ENCODE measurements around the gene TACC2. TPM values are rescaled to one million over a fixed set of nuclear protein-coding genes. Genes with fewer than 3 reads are reported as not detected.

Gene TACC2
- total and polyA plus RNA-seq, 2 experiments from 2014 or later: 30.8 to 35.9 TPM

GRCh38 chr10:122152544-122152943, 163.6 kb downstream of the TACC2 start:
- no peaks in the 10 kb centered on the region for H4K20me1 ChIP-seq (replicated peaks; ENCODE audit: insufficient read depth)
- H3K27ac Mint-ChIP-seq: no peak overlapping the region
- no peak overlapping the region for H3K4me3 Mint-ChIP-seq
- H3K79me2 ChIP-seq (replicated peaks; ENCODE audit: insufficient read depth): no peaks in the 10 kb centered on the region
- no peak overlapping the region for H3K4me2 ChIP-seq
- peaks cover 6% of the 10 kb centered on the region; the same call in 2 of the 3 replicates for H3K36me3 Mint-ChIP-seq (ENCODE audit: low read depth)
- H3K4me1 ChIP-seq (ENCODE audit: insufficient read depth): peaks cover 9% of the 10 kb centered on the region
- H3K36me3 ChIP-seq (ENCODE audit: insufficient read depth): no peaks in the 10 kb centered on the region
- H3K9me3 Mint-ChIP-seq: no peaks in the 10 kb centered on the region
- DNase-seq (ENCODE audit: low spot score) (no peak), ATAC-seq (peak; percentile 10; the same call in 2 of the 3 replicates)
- no peaks in the 10 kb centered on the region for H3K9me2 ChIP-seq (ENCODE audit: insufficient read depth)
- H2AFZ ChIP-seq: no peak overlapping the region
- peaks cover 55% of the 10 kb centered on the region for H3K4me1 Mint-ChIP-seq
- no peaks in the 10 kb centered on the region for H3F3A ChIP-seq (replicated peaks; ENCODE audit: low read depth)
- H3K27ac ChIP-seq (ENCODE audit: low read depth): no peak overlapping the region
- peaks cover 14% of the 10 kb centered on the region for H3K27me3 Mint-ChIP-seq (ENCODE audit: insufficient read depth, low read depth, poor library complexity)
- no peak overlapping the region for H3K4me3 ChIP-seq
- no peaks in the 10 kb centered on the region for H3K27me3 ChIP-seq (ENCODE audit: insufficient read depth)
- TF ChIP-seq REST (IDR thresholded peaks at IDR 0.05; ENCODE audit: unreplicated experiment): no peak
- no peak for TF ChIP-seq CREB1 (CRISPR knock-in tag; IDR thresholded peaks at IDR 0.05; ENCODE audit: low read depth)
- no peak for TF ChIP-seq POLR2AphosphoS5 (IDR thresholded peaks at IDR 0.05; ENCODE audit: low read depth)
- no peak for TF ChIP-seq ZNF114 (CRISPR knock-in tag; IDR thresholded peaks at IDR 0.05)
- no peak for TF ChIP-seq NANOG (IDR thresholded peaks at IDR 0.05; ENCODE audit: borderline replicate concordance)
- TF ChIP-seq ETS1 (IDR thresholded peaks at IDR 0.05): no peak
- TF ChIP-seq, protein P1, sequence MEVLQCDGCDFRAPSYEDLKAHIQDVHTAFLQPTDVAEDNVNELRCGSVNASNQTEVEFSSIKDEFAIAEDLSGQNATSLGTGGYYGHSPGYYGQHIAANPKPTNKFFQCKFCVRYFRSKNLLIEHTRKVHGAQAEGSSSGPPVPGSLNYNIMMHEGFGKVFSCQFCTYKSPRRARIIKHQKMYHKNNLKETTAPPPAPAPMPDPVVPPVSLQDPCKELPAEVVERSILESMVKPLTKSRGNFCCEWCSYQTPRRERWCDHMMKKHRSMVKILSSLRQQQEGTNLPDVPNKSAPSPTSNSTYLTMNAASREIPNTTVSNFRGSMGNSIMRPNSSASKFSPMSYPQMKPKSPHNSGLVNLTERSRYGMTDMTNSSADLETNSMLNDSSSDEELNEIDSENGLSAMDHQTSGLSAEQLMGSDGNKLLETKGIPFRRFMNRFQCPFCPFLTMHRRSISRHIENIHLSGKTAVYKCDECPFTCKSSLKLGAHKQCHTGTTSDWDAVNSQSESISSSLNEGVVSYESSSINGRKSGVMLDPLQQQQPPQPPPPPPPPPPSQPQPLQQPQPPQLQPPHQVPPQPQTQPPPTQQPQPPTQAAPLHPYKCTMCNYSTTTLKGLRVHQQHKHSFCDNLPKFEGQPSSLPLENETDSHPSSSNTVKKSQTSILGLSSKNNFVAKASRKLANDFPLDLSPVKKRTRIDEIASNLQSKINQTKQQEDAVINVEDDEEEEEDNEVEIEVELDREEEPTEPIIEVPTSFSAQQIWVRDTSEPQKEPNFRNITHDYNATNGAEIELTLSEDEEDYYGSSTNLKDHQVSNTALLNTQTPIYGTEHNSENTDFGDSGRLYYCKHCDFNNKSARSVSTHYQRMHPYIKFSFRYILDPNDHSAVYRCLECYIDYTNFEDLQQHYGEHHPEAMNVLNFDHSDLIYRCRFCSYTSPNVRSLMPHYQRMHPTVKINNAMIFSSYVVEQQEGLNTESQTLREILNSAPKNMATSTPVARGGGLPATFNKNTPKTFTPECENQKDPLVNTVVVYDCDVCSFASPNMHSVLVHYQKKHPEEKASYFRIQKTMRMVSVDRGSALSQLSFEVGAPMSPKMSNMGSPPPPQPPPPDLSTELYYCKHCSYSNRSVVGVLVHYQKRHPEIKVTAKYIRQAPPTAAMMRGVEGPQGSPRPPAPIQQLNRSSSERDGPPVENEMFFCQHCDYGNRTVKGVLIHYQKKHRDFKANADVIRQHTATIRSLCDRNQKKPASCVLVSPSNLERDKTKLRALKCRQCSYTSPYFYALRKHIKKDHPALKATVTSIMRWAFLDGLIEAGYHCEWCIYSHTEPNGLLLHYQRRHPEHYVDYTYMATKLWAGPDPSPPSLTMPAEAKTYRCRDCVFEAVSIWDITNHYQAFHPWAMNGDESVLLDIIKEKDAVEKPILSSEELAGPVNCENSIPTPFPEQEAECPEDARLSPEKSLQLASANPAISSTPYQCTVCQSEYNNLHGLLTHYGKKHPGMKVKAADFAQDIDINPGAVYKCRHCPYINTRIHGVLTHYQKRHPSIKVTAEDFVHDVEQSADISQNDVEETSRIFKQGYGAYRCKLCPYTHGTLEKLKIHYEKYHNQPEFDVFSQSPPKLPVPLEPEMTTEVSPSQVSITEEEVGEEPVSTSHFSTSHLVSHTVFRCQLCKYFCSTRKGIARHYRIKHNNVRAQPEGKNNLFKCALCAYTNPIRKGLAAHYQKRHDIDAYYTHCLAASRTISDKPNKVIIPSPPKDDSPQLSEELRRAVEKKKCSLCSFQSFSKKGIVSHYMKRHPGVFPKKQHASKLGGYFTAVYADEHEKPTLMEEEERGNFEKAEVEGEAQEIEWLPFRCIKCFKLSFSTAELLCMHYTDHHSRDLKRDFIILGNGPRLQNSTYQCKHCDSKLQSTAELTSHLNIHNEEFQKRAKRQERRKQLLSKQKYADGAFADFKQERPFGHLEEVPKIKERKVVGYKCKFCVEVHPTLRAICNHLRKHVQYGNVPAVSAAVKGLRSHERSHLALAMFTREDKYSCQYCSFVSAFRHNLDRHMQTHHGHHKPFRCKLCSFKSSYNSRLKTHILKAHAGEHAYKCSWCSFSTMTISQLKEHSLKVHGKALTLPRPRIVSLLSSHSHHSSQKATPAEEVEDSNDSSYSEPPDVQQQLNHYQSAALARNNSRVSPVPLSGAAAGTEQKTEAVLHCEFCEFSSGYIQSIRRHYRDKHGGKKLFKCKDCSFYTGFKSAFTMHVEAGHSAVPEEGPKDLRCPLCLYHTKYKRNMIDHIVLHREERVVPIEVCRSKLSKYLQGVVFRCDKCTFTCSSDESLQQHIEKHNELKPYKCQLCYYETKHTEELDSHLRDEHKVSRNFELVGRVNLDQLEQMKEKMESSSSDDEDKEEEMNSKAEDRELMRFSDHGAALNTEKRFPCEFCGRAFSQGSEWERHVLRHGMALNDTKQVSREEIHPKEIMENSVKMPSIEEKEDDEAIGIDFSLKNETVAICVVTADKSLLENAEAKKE (CRISPR knock-in tag; IDR thresholded peaks at IDR 0.05): no peak
- TF ChIP-seq CTCF (conservative IDR thresholded peaks at IDR 0.05; ENCODE audit: low read depth in 2 of 2): no peak
- TF ChIP-seq STAT1 (IDR thresholded peaks at IDR 0.05; ENCODE audit: unreplicated experiment): no peak
- TF ChIP-seq EZH2phosphoT487 (IDR thresholded peaks at IDR 0.05; ENCODE audit: unreplicated experiment): no peak
- TF ChIP-seq EZH2 (IDR thresholded peaks at IDR 0.05; ENCODE audit: low read depth, unreplicated experiment): no peak
- no peak for TF ChIP-seq JUNB (IDR thresholded peaks at IDR 0.05; ENCODE audit: unreplicated experiment)
- TF ChIP-seq ZNF331 (CRISPR knock-in tag; IDR thresholded peaks at IDR 0.05; ENCODE audit: low read depth): no peak
